Mucosa of descending colon (tissue), 3 donors: ENCODE results near the gene RMC1. TPM values are rescaled to one million over a fixed set of nuclear protein-coding genes. Genes with fewer than 3 reads are reported as not detected.

Source experiments
- ATAC-seq: fragments of 200-7000 bp; cut with Tn5 transposase; one replicate; pipeline ENCODE4 v1.9.1; 2020; ENCODE audit warnings: mild to moderate bottlenecking, moderate library complexity
- DNase-seq, 3 donors: peaks; one replicate each; pipeline ENCODE4 v3.0.0-alpha.2; 2020
- H3K36me3 ChIP-seq: fragments of 200-600 bp; one replicate; pipeline ENCODE4 v1.8.0; 2021; ENCODE audit warnings: low read depth, mild to moderate bottlenecking
- H3K4me1 ChIP-seq: fragments of 200-600 bp; one replicate; pipeline ENCODE4 v1.8.0; 2021; ENCODE audit warnings: low read depth, mild to moderate bottlenecking
- H3K4me3 ChIP-seq: fragments of 200-600 bp; one replicate; pipeline ENCODE4 v1.8.0; 2021; ENCODE audit warnings: mild to moderate bottlenecking
- H3K9me3 ChIP-seq: fragments of 200-600 bp; one replicate; pipeline ENCODE4 v1.8.0; 2021; ENCODE audit warnings: mild to moderate bottlenecking
- CTCF ChIP-seq: fragments of 200-600 bp; IDR thresholded peaks from one replicate; pipeline ENCODE4 v1.8.0; 2022; ENCODE audit warnings: antibody characterized with exemption, mild to moderate bottlenecking
- intact Hi-C, 2 donors: fragments of 100-400 bp; cut with DNase I in 1 of 2; cut with micrococcal nuclease in 1 of 2; formaldehyde crosslinking; loops; one replicate each; pipeline versions ENCODE4 v1.11.0 to v1.11.1; 2022; cut with DNase I, micrococcal nuclease
- total RNA-seq, 3 donors: library from RNA; stranded (reverse); fragmentation: NEBNext Ultra II Directional in 2 of 3; extraction: Animal tissue kit (Norgen Biotek cat#: 25700) in 2 of 3; gene quantifications; one replicate each; pipeline versions ENCODE4 v1.2.1 to v1.2.4, GENCODE V29; 2021 to 2023
- donor health status: DM: no; HTN: no; CAD: no; lungs with moderate emphysema.
- donor health status: DM: no; HTN: no; CAD: no.
- donor health status: DM: no; HTN: yes; CAD: no.

Gene RMC1
- total RNA-seq, 3 donors from 2014 or later: 30.4 to 33.5 (median 30.5) TPM

GRCh38 chr18:23530195-23530594 lies 26.9 kb downstream of the RMC1 start:
- DNase-seq: no peak
- H3K9me3 ChIP-seq: no peaks in the 10 kb centered on the region
- TF ChIP-seq CTCF: no peak
- peaks cover 18% of the 10 kb centered on the region for H3K36me3 ChIP-seq
- intact Hi-C loops: no loop called here
- no peak overlapping the region for H3K4me3 ChIP-seq
- no peaks in the 10 kb centered on the region for H3K4me1 ChIP-seq
- ATAC-seq: no peak

- intact Hi-C loops: no loop called here
- DNase-seq: no peak
- H3K36me3 ChIP-seq: peaks cover 23% of the 10 kb centered on the region
- ATAC-seq: no peak
- no peaks in the 10 kb centered on the region for H3K4me1 ChIP-seq
- no peak overlapping the region for H3K4me3 ChIP-seq
- no peaks in the 10 kb centered on the region for H3K9me3 ChIP-seq
- no peak for TF ChIP-seq CTCF
Observed at GRCh38 chr18:23531912-23532311, 28.6 kb downstream of the RMC1 start.

- no peak for TF ChIP-seq CTCF
- H3K9me3 ChIP-seq: no peaks in the 10 kb centered on the region
- ATAC-seq (no peak), DNase-seq (no peak)
- no peak overlapping the region for H3K4me3 ChIP-seq
- peaks cover 23% of the 10 kb centered on the region for H3K36me3 ChIP-seq
- H3K4me1 ChIP-seq: no peaks in the 10 kb centered on the region
- intact Hi-C loops: no loop called here
Observed at GRCh38 chr18:23532848-23533247, 29.5 kb downstream of the RMC1 start.

- Histone ChIP-seq H3K36me3 (peaks cover 23% of the 10 kb centered on the region), H3K4me3 (no peak overlapping the region), H3K9me3 (no peaks in the 10 kb centered on the region), H3K4me1 (no peaks in the 10 kb centered on the region)
- intact Hi-C loops: no loop called here
- no peak for DNase-seq
- ATAC-seq: no peak
- no peak for TF ChIP-seq CTCF
Observed at GRCh38 chr18:23534276-23534675, 31.0 kb downstream of the RMC1 start.

GRCh38 chr18:23536204-23536603 lies 32.9 kb downstream of the RMC1 start:
- intact Hi-C loops: no loop called here
- Histone ChIP-seq H3K9me3 (no peaks in the 10 kb centered on the region), H3K4me1 (no peaks in the 10 kb centered on the region), H3K4me3 (no peak overlapping the region), H3K36me3 (peaks cover 18% of the 10 kb centered on the region)
- TF ChIP-seq CTCF: no peak
- ATAC-seq (no peak), DNase-seq (no peak)

- intact Hi-C loops: no loop called here
- no peaks in the 10 kb centered on the region for H3K4me1 ChIP-seq
- ATAC-seq (no peak), DNase-seq (no peak)
- H3K9me3 ChIP-seq: no peaks in the 10 kb centered on the region
- peaks cover 11% of the 10 kb centered on the region for H3K36me3 ChIP-seq
- no peak overlapping the region for H3K4me3 ChIP-seq
- no peak for TF ChIP-seq CTCF
Observed at GRCh38 chr18:23537274-23537673, 34.0 kb downstream of the RMC1 start.
